NCI-H2227 (cell line): ENCODE data around the gene TMEM203.
A peak's percentile ranks its signal among the peaks of the same experiment; 100 is the strongest.

ENCODE experiments used
- DNase-seq: peaks from one replicate; lab custom pipeline; 2025; ENCODE audit not compliant: unreplicated experiment; lab: John Stamatoyannopoulos, UW

Gene TMEM203

GRCh38 chr9:137182836-137183235 lies 22.6 kb downstream of the TMEM203 start:
- DNase-seq: no peak

DNA sequence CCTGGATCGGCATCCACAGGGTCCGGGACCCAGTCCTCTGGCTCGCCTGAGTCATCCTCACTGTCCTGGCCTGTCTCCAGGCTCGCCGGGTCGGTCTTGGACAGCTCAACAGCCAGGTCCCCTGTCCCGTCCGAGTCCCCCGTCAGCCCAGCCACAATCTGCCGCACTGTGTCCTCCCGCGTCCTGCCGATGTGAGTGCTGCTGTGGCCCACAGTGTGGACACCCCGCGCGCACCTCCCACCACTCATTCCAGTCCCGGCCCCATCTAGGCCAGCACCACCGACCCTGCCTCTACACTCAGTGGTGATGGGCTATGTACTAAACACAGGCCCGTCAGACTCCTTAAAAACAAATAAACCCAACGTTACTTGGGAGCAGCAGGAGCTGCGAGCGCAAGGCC lies 23.8 kb downstream of the TMEM203 start:
- DNase-seq: no peak

DNA sequence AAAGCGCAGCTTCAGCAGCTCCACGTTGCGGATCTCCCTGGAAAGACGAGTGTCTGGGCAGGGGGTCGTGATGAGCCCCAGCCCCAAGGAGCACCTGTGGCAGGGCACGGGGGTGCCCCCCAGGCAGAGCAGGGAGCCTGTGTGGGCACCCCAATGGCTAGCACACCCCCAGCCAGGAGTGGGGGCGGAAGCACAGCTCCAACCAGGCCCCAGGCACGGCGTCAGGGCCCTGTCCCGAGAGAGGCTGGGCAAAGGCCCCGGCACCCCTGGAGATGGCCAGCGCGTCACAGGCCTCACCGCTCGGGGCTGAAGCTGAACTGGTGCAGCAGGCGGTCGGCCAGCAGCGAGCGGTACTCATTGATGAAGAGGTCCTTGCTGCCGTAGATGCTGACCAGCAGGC lies 25.0 kb downstream of the TMEM203 start:
- DNase-seq: no peak

GRCh38 chr9:137179761-137180160 lies 25.7 kb downstream of the TMEM203 start:
- no peak for DNase-seq

DNA sequence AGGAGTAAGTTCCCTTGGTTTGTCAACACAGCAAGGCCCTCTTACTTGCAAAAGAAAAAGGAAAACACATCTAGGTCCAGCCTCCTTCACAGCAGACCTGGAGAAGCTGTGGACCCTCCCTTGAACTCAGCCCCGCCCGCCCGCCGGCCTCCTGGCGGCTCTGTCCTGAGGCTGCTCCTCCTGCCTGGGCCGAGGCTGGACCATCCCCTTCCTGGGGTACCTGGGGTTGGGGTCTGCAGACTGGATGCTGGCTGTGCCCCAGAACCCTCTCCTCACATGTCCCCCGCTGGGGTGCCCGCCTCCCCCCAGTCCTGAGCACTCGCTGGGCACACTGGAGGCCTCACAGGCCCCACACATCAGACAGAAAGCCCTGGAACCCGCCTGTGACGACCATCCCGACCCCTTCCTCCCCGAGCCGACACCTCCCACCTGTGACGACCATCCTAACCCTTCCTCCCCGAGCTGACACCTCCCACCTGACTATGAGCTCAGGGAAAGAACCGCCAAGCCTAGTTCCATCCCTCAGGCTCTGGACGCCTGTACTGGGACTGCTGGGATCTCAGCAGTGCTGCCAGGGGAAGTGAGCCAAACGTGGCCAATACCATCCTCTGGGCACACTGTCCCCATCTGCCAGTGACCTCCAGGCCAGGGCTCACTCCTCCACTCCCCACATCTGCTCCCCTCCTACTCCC lies 26.4 kb downstream of the TMEM203 start:
- no peak for DNase-seq

- DNase-seq: no peak
Observed at GRCh38 chr9:137178201-137178938, 27.1 kb downstream of the TMEM203 start.

GRCh38 chr9:137176302-137177182 lies 28.9 kb downstream of the TMEM203 start:
- DNase-seq: peak; percentile 30

DNA sequence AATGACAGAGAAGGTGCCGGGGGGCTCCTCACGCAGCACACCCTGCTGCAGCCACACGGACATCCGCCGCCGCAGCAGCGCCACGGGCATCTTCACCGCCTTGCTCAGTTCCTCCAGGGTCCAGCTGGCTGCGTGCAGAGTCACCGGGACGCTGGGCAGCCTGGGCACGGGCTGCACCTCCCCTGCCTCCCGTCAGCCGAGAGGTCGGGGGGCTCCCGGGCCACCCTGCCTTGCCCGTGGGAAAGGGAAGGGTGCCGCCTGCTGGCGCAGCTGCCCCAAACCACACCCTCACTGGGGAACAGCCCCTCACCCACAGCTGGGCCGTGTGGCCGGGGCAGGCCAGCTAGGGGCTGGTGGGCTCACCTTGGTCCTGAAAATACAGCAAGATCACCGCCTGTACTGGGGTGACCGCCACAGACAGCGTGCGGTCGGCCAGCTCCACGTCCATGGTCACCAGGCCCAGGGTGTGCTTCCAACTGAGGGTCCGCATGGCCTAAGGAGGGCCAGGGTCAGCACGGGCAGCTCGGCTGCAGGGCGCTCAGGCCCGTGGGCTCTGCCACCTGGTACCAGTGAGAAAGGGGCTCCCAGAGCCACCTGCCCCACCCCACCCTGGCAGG lies 30.0 kb downstream of the TMEM203 start:
- DNase-seq: no peak

DNA sequence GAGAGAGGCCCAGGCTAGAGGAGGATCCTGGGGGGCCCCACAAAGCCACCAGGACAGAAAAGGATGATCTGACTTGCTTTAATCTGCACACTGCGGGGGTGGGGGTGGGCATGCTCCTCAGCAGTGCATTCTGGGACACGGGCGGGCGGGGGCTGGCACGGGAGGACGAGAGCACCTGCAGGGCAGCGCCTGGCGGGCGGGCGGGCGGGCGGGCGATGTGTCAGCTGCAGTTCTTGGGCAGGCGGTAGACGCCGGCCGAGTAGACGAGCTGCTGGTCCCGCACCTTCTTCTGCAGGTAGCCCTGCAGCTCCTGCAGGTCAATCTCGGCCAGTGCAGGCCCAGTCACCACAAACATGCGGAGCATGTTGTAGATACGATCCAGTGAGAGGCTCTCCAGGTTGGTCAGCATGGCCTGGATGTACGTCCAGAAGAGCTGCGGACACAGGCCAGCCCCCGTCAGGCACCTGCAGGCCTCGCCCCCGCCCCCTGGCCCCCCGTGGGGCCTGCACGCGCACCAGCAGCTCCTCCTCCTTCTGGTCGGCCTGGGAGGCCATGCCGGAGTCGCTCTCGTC lies 30.6 kb downstream of the TMEM203 start:
- DNase-seq: no peak

DNA sequence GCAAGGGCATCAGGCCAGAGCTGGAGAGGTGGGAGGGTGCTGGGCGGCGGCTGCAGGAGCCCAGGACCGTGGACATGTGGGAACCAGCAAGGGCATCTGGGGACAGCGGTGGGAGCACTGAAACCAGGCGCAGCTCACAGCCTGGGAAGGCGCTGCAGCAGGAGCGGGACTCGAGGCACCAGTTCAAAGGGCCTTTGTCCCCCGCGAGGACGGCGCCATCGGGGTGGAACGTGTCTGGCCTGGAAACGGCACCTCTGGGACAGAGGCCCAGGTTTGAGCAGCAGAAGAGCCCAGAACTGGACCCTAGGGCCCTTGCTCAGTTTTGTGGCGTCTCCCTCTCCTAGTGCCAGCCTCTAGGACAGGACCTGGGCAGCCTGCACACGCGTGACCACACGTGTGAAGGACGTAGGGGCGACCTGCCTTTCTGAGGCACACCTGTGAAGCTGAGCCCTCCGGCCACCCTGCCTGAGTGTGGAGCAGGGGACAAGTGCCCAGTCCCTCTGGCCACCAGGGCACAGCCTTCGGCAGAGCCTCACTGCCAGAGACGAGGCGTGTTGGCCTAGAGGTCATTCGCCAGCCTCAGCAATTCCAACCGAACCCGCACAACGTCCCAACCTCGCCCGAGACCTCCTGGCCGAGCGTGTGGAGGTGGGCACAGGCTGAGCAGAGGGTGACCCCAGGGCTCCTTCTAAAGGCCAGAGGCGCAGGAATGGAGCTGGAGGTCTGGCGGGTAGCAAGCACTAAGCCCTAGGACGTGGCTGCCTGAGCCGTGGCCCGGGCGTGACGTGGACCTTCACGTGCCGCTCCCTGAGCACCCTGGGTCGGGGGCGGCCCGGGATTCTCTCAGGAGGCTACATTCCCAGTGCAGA lies 31.4 kb downstream of the TMEM203 start:
- no peak for DNase-seq

GRCh38 chr9:137172901-137173795 lies 32.3 kb downstream of the TMEM203 start:
- DNase-seq: no peak

- no peak for DNase-seq
Observed at GRCh38 chr9:137171149-137171900, 34.1 kb downstream of the TMEM203 start.

GRCh38 chr9:137170486-137171148 lies 34.8 kb downstream of the TMEM203 start:
- DNase-seq: no peak

DNA sequence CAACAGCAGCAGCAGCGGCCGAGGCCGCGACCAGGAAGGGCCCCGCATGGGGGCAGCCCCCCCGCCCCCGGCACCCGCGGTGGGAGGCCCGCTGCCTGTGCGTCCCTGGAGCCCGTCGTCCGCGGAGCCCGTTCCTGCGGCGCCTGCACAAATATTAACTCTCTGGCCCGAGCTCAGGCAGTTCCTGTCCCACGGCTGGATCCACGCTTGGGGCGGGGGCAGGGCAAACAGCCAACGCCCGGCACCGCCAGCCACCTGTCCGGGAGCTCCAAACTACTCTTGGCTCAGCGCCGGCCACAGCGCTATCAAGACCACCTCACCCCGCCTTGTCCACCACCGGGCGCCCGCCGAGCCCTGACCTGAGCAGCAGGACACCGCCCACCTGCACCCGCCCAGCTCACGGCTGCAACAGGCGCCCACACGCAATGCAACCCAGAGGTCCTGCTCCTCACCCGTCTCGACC lies 35.5 kb downstream of the TMEM203 start, which contains the start of gene LRRC26:
Gene LRRC26 (minus strand): TSS at position 156 of the 463 bp plus-strand sequence. CDS start 108 bp downstream, at position 48.
- no peak for DNase-seq

GRCh38 chr9:137168904-137169856 lies 36.3 kb downstream of the TMEM203 start:
- peak; percentile 89 for DNase-seq

DNA sequence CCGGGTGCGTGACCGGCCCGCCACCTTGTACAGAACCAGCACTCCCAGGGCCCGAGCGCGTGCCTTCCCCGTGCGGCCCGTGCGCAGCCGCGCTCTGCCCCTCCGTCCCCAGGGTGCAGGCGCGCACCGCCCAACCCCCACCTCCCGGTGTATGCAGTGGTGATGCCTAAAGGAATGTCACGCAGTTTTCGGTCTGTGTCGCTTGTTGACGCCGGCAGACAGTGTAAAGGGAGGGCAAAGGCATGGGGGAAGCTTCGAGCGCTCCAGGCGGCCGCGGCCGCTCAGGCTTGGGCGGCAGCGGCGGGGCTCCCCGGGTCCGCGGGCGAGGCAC lies 36.9 kb downstream of the TMEM203 start:
- DNase-seq: peak; percentile 50
